Activated CD8-positive, alpha-beta T cell treated with anti-CD3 and anti-CD28 coated beads for 36 hours (primary cell): Measurements from ENCODE around the gene RAB20. TPM values are rescaled to one million over a fixed set of nuclear protein-coding genes. Genes with fewer than 3 reads are reported as not detected.

Source experiments
- ATAC-seq: fragments of 200-7000 bp; cut with Tn5 transposase; one replicate; pipeline ENCODE4 v1.10.0; 2021; ENCODE audit warnings: mild to moderate bottlenecking, moderate library complexity
- CTCF ChIA-PET: fragments of 350-600 bp; sonication (Branson Sonifier 250); formaldehyde crosslinking; loops from one replicate; lab custom pipeline; 2021; ENCODE audit warnings: antibody characterized with exemption; lab: Charles Lee
- POLR2A ChIA-PET: fragments of 350-600 bp; sonication (Branson Sonifier 250); formaldehyde crosslinking; loops from one replicate; lab custom pipeline; 2021; ENCODE audit warnings: antibody characterized with exemption; lab: Charles Lee
- DNase-seq: peaks from one replicate; pipeline ENCODE4 v3.0.0-alpha.2; 2020
- H3K27ac Mint-ChIP-seq: one replicate; pipeline ENCODE4 v1.8.0; 2021; ENCODE audit warnings: mild to moderate bottlenecking, mixed read lengths
- H3K27me3 Mint-ChIP-seq: one replicate; pipeline ENCODE4 v1.8.0; 2021; ENCODE audit warnings: mixed read lengths
- H3K36me3 Mint-ChIP-seq: one replicate; pipeline ENCODE4 v1.8.0; 2021; ENCODE audit warnings: low read depth, mixed read lengths
- H3K4me1 Mint-ChIP-seq: one replicate; pipeline ENCODE4 v1.8.0; 2021; ENCODE audit warnings: low read depth, mixed read lengths
- H3K4me3 Mint-ChIP-seq: one replicate; pipeline ENCODE4 v1.8.0; 2021; ENCODE audit warnings: mild to moderate bottlenecking, moderate library complexity, mixed read lengths
- H3K9me3 Mint-ChIP-seq: one replicate; pipeline ENCODE4 v1.8.0; 2021; ENCODE audit warnings: mixed read lengths
- intact Hi-C: fragments of 100-400 bp; cut with micrococcal nuclease; formaldehyde crosslinking; loops from one replicate; pipeline ENCODE4 v1.10.0; 2022
- total RNA-seq, 2 experiments: library from RNA; stranded (reverse); gene quantifications; one replicate each; pipeline ENCODE4 v1.2.3, GENCODE V29; 2021
- TF ChIP-seq, protein P1 (sequence below): fragments of 200-600 bp; IDR thresholded peaks from one replicate; pipeline ENCODE4 v1.8.0; 2022; ENCODE audit warnings: antibody characterized with exemption, mild to moderate bottlenecking

Gene RAB20
- total RNA-seq, 2 experiments from 2014 or later: 10.3 to 11.1 TPM

- Mint-ChIP-seq H3K4me3 (no peak overlapping the region), H3K9me3 (no peaks in the 10 kb centered on the region), H3K4me1 (peaks cover 14% of the 10 kb centered on the region), H3K27ac (no peak overlapping the region), H3K27me3 (peaks cover 33% of the 10 kb centered on the region), H3K36me3 (no peaks in the 10 kb centered on the region)
- ChIA-PET POLR2A (no interaction called here), CTCF (interaction anchor here (1.0 kb wide), 1 partner anchor 10 kb away, joined by 3 read pairs; no protein-coding TSS in a partner anchor)
- DNase-seq: no peak
- TF ChIP-seq, protein P1, sequence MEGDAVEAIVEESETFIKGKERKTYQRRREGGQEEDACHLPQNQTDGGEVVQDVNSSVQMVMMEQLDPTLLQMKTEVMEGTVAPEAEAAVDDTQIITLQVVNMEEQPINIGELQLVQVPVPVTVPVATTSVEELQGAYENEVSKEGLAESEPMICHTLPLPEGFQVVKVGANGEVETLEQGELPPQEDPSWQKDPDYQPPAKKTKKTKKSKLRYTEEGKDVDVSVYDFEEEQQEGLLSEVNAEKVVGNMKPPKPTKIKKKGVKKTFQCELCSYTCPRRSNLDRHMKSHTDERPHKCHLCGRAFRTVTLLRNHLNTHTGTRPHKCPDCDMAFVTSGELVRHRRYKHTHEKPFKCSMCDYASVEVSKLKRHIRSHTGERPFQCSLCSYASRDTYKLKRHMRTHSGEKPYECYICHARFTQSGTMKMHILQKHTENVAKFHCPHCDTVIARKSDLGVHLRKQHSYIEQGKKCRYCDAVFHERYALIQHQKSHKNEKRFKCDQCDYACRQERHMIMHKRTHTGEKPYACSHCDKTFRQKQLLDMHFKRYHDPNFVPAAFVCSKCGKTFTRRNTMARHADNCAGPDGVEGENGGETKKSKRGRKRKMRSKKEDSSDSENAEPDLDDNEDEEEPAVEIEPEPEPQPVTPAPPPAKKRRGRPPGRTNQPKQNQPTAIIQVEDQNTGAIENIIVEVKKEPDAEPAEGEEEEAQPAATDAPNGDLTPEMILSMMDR: no peak
- intact Hi-C loops: no loop called here
- ATAC-seq: no peak
These were observed 3.8 kb upstream of the RAB20 start for GRCh38 chr13:110565296-110565695.

- Mint-ChIP-seq H3K27ac (no peak overlapping the region), H3K27me3 (peaks cover 28% of the 10 kb centered on the region), H3K4me3 (no peak overlapping the region), H3K9me3 (no peaks in the 10 kb centered on the region), H3K36me3 (no peaks in the 10 kb centered on the region), H3K4me1 (peaks cover 17% of the 10 kb centered on the region)
- intact Hi-C loops: no loop called here
- ATAC-seq (no peak), DNase-seq (no peak)
- ChIA-PET CTCF (no interaction called here), POLR2A (no interaction called here)
- TF ChIP-seq, protein P1: no peak
These were observed 3.0 kb upstream of the RAB20 start for GRCh38 chr13:110564472-110564985.

- peaks cover 17% of the 10 kb centered on the region for H3K4me1 Mint-ChIP-seq
- POLR2A ChIA-PET: no interaction called here
- peaks cover 6% of the 10 kb centered on the region for H3K36me3 Mint-ChIP-seq
- CTCF ChIA-PET: no interaction called here
- intact Hi-C loops: no loop called here
- H3K9me3 Mint-ChIP-seq: no peaks in the 10 kb centered on the region
- H3K27ac Mint-ChIP-seq: no peak overlapping the region
- peaks cover 24% of the 10 kb centered on the region for H3K27me3 Mint-ChIP-seq
- H3K4me3 Mint-ChIP-seq: no peak overlapping the region
- DNase-seq: no peak
- TF ChIP-seq, protein P1: no peak
- no peak for ATAC-seq
These were observed 1.9 kb upstream of the RAB20 start for GRCh38 chr13:110563463-110563774.

- Mint-ChIP-seq H3K27ac (no peak overlapping the region), H3K9me3 (no peaks in the 10 kb centered on the region), H3K36me3 (peaks cover 6% of the 10 kb centered on the region), H3K4me1 (peaks cover 17% of the 10 kb centered on the region), H3K4me3 (peak overlapping the region; percentile 82), H3K27me3 (peaks cover 24% of the 10 kb centered on the region)
- ChIA-PET CTCF (no interaction called here), POLR2A (interaction anchor here (0.9 kb wide), 1 partner anchor 37 kb away, joined by 3 read pairs; no protein-coding TSS in a partner anchor)
- TF ChIP-seq, protein P1: no peak
- intact Hi-C loops: no loop called here
- ATAC-seq (no peak), DNase-seq (no peak)
These were observed 1.4 kb upstream of the RAB20 start for GRCh38 chr13:110562696-110563462.

DNA sequence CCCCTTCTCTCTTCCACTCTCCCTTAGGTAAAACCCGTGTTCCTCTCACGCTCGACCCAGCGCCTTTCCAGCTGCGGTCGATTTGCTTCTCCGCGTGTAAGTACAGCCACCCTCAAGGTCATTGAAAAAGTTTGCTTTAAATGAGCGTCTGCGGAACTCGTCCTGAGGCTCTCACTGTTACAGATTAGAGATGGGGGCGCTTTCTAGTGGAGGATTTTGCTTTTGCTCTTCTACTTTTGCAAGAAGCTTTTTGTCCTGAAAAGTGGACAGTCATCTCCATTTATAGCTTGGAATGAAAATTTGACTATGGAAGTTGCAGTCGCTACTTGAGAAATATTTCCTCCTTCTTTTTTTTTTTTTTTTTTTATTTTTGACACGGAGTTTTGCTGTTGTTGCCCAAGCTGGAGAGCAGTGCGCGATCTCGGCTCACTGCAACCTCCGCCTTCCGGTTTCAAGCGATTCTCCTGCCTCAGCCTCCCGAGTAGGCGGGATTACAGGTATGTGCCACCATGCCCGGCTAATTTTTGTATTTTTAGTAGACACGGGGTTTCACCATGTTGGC lies 595 bp upstream of the RAB20 start:
- Mint-ChIP-seq H3K4me3 (peak overlapping the region; percentile 82), H3K9me3 (no peaks in the 10 kb centered on the region), H3K27ac (peak overlapping the region; percentile 83), H3K36me3 (peaks cover 6% of the 10 kb centered on the region), H3K27me3 (peaks cover 17% of the 10 kb centered on the region), H3K4me1 (peaks cover 17% of the 10 kb centered on the region)
- TF ChIP-seq, protein P1: no peak
- peak; percentile 30 for DNase-seq
- intact Hi-C loops: no loop called here
- peak; percentile 50 for ATAC-seq
- POLR2A ChIA-PET: interaction anchor here (0.9 to 1.8 kb wide), 2 partner anchors 10 to 36 kb away, joined by 3 read pairs; no protein-coding TSS in a partner anchor
- CTCF ChIA-PET: interaction anchor here (0.9 to 1.0 kb wide), 2 partner anchors 13 to 106 kb away, joined by 3 read pairs; no protein-coding TSS in a partner anchor
